RWPE2 (cell line): ENCODE results near the gene GLRA1.

ENCODE experiments used
- ATAC-seq: fragments of 200-7000 bp; cut with Tn5 transposase; 3 replicates; pipeline ENCODE4 v1.9.1; 2021; ENCODE audit warnings: low read depth
- DNase-seq: peaks from one replicate; pipeline ENCODE4 v3.0.0-alpha.2; 2020; ENCODE audit warnings: low spot score
- H3K27ac ChIP-seq: fragments of 450-650 bp; 2 replicates; pipeline ENCODE4 v1.5.1; 2017; ENCODE audit warnings: mild to moderate bottlenecking; ENCODE audit not compliant: poor library complexity, severe bottlenecking
- H3K27me3 ChIP-seq: fragments of 250-450 bp; sonication (Bioruptor Pico); 2 replicates; pipeline ENCODE4 v1.5.1; 2021; ENCODE audit warnings: mild to moderate bottlenecking, moderate library complexity; ENCODE audit not compliant: insufficient read depth, poor library complexity, severe bottlenecking
- H3K36me3 ChIP-seq: fragments of 250-450 bp; sonication (Bioruptor Pico); 2 replicates; pipeline ENCODE4 v1.5.1; 2020; ENCODE audit warnings: low read depth, mild to moderate bottlenecking, moderate library complexity
- H3K4me1 ChIP-seq: fragments of 250-450 bp; sonication (Bioruptor Pico); 2 replicates; pipeline ENCODE4 v1.5.1; 2021; ENCODE audit warnings: mild to moderate bottlenecking, moderate library complexity; ENCODE audit not compliant: insufficient read depth, poor library complexity, severe bottlenecking
- H3K4me3 ChIP-seq: fragments of 250-450 bp; sonication (Bioruptor Pico); 2 replicates; pipeline ENCODE4 v1.5.1; 2021; ENCODE audit warnings: mild to moderate bottlenecking, moderate library complexity; ENCODE audit not compliant: severe bottlenecking
- H3K9me3 ChIP-seq: fragments of 250-450 bp; sonication (Bioruptor Pico); 2 replicates; pipeline ENCODE4 v1.5.1; 2021; ENCODE audit warnings: mild to moderate bottlenecking, moderate library complexity; ENCODE audit not compliant: severe bottlenecking
- TF ChIP-seq, protein P1 (sequence below): fragments of 450-650 bp; IDR thresholded peaks from one replicate; pipeline ENCODE4 v1.5.1; 2017; ENCODE audit warnings: mild to moderate bottlenecking, moderate library complexity; ENCODE audit not compliant: poor library complexity, severe bottlenecking

GLRA1 gene

DNA sequence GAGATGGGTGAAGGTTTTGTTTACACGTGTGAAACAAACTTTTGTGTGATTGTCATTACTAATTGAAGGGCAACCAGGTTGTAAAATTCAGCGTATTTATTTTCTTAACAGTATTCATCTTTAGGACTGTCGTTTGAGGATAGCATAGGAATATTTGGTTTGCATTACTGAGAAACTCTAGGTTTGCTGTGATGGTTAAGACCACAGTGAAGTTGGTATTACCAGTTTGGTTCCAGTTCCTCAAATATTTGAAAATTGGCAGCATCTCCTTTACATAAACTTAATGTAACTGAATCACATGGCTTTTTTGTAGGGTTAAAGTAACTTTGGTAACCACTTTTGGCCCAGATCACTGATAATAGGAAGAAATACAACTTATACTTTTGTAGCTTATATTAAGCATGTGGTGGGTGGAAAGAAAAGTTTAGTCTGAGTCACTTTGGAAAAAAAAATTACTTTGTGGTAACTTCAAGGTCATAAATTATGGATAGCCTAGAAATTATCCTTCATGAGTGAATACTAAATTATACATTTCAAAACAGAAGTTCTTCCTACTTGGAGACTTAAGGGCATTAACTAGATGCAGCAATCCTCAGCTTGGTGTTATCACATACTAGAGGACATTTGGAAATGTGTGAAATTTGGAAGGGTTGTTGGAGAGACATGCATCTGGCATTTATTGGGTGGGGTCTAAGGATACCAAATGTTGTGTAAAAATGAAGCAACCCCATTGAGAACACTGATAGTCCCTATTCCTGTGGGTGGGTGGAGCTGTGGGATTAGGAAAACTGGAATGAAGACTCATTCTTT, 119.0 kb downstream of the GLRA1 start:
- H3K4me1 ChIP-seq = no peaks in the 10 kb centered on the region
- ATAC-seq (peak; percentile 30; the same call in 2 of the 3 replicates), DNase-seq (no peak)
- H3K27ac ChIP-seq = no peak overlapping the region
- TF ChIP-seq, protein P1, sequence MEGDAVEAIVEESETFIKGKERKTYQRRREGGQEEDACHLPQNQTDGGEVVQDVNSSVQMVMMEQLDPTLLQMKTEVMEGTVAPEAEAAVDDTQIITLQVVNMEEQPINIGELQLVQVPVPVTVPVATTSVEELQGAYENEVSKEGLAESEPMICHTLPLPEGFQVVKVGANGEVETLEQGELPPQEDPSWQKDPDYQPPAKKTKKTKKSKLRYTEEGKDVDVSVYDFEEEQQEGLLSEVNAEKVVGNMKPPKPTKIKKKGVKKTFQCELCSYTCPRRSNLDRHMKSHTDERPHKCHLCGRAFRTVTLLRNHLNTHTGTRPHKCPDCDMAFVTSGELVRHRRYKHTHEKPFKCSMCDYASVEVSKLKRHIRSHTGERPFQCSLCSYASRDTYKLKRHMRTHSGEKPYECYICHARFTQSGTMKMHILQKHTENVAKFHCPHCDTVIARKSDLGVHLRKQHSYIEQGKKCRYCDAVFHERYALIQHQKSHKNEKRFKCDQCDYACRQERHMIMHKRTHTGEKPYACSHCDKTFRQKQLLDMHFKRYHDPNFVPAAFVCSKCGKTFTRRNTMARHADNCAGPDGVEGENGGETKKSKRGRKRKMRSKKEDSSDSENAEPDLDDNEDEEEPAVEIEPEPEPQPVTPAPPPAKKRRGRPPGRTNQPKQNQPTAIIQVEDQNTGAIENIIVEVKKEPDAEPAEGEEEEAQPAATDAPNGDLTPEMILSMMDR = no peak
- H3K9me3 ChIP-seq = no peaks in the 10 kb centered on the region
- H3K4me3 ChIP-seq = no peak overlapping the region
- H3K36me3 ChIP-seq = peaks cover 100% of the 10 kb centered on the region
- H3K27me3 ChIP-seq = no peaks in the 10 kb centered on the region

DNA sequence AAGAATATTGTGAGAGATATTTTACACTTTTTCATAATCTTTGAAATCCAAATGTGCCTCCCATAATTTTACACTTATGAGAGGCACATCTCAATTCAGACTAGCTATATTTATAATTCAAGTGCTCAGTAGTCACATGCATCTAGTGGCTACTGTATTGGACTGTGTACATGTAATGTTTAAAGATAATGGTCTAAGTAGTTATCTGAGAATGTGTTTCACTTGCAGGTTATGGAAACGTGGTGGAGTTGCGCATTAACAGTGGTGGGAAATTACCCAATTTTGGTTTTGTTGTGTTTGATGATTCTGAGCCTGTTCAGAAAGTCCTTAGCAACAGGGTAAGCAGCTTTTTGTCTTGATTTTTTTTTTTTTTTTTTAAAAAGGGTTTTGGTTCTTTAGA, 124.1 kb downstream of the GLRA1 start:
- H3K9me3 ChIP-seq = no peaks in the 10 kb centered on the region
- H3K4me1 ChIP-seq = no peaks in the 10 kb centered on the region
- ATAC-seq (no peak), DNase-seq (no peak)
- H3K4me3 ChIP-seq = no peak overlapping the region
- no peaks in the 10 kb centered on the region for H3K27me3 ChIP-seq
- no peak overlapping the region for H3K27ac ChIP-seq
- H3K36me3 ChIP-seq = peaks cover 100% of the 10 kb centered on the region
- TF ChIP-seq, protein P1 = no peak

DNA sequence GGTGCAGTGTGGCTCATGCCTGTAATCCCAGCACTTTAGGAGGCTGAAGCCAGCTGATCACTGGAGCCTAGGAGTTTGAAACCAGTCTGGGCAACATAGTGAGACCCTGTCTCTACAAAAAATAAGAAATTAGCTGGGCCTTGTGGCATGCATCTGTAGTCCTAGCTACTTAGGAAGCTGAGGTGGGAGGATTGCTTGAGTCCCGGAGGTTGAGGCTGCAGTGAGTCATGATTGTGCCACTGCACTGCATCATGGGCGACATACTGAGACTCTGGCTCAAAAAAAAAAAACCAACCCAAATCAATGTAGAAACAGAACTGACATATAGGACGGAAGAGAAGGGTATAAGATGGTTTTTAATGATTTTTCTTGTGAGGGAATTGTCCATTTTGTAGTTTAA, 125.2 kb downstream of the GLRA1 start:
- no peak overlapping the region for H3K4me3 ChIP-seq

DNA sequence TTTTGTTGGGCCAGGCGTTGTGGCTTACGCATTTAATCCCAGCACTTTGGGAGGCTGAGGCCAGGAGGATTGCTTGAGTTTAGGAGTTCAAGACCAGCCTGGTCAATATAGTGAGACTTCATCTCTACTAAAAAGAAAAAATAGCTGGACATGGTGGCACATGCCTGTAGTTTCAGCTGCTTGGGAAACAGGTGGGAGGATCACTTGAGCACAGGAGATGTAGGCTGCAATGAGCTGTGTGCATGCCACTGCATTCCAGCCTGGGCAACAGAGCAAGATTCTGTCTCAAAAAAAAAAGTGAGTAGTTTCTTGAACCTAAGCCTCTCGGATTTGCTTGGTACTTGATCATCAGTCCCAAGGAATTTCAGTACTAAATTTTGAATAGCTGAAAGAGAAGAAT, 126.0 kb downstream of the GLRA1 start:
- peaks cover 100% of the 10 kb centered on the region for H3K36me3 ChIP-seq
- H3K4me1 ChIP-seq = no peaks in the 10 kb centered on the region
- DNase-seq = no peak
- no peaks in the 10 kb centered on the region for H3K9me3 ChIP-seq
- H3K27ac ChIP-seq = no peak overlapping the region
- no peaks in the 10 kb centered on the region for H3K27me3 ChIP-seq
- TF ChIP-seq, protein P1 = no peak
- no peak for ATAC-seq
- H3K4me3 ChIP-seq = no peak overlapping the region

More for the DNA sequence above, 125.2 kb downstream of the GLRA1 start:
- no peaks in the 10 kb centered on the region for H3K27me3 ChIP-seq
- no peak for DNase-seq
- H3K9me3 ChIP-seq = no peaks in the 10 kb centered on the region
- H3K4me1 ChIP-seq = no peaks in the 10 kb centered on the region
- no peak overlapping the region for H3K27ac ChIP-seq
- peak; percentile 49; the same call in 1 of the 3 replicates for ATAC-seq
- H3K36me3 ChIP-seq = peaks cover 100% of the 10 kb centered on the region
- TF ChIP-seq, protein P1 = no peak

DNA sequence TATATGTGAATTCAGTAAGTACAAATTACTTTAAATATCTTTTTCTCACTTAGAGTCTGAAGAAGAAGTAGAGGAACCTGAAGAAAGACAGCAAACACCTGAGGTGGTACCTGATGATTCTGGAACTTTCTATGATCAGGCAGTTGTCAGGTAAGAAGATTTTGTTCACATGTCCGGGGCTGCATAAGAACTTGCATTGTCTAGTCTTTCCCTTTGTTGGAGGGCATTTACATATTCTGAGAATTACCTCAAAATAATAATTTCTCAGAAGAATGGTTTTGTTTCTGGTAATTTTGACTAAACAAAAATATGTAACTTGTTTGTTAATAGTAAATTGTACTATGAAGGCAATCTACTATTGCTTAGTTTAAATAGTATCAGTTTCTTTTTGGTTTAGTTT, 129.2 kb downstream of the GLRA1 start:
- TF ChIP-seq, protein P1 = no peak
- no peak overlapping the region for H3K27ac ChIP-seq
- ATAC-seq (no peak), DNase-seq (no peak)
- H3K9me3 ChIP-seq = no peaks in the 10 kb centered on the region
- H3K36me3 ChIP-seq = peaks cover 100% of the 10 kb centered on the region
- H3K4me3 ChIP-seq = no peak overlapping the region
- no peaks in the 10 kb centered on the region for H3K27me3 ChIP-seq
- H3K4me1 ChIP-seq = no peaks in the 10 kb centered on the region
